GM23338 (cell line): ENCODE measurements around the gene NSD1. TPM values are rescaled to one million over a fixed set of nuclear protein-coding genes. Genes with fewer than 3 reads are reported as not detected.

ENCODE experiments used
- ATAC-seq: fragments of 200-7000 bp; cut with Tn5 transposase; 3 replicates; pipeline ENCODE4 v1.9.1; 2020
- DNase-seq: peaks from one replicate; pipeline ENCODE4 v3.0.0-alpha.2; 2015; ENCODE audit warnings: low spot score
- H2AFZ ChIP-seq: fragments of 200-600 bp; sonication (generic); 2 replicates; pipeline ENCODE4 v1.8.0; 2016; ENCODE audit warnings: antibody characterized with exemption, mild to moderate bottlenecking, moderate library complexity
- H3F3A ChIP-seq: fragments of 200-600 bp; sonication (generic); replicated peaks from 2 replicates; pipeline ENCODE4 v1.8.0; 2017; ENCODE audit warnings: antibody characterized with exemption, mixed run types, low read depth
- H3K27ac ChIP-seq: fragments of 200-600 bp; sonication (generic); 2 replicates; pipeline ENCODE4 v1.6.1; 2016; ENCODE audit warnings: low read depth
- H3K27me3 ChIP-seq: fragments of 200-600 bp; sonication (generic); 2 replicates; pipeline ENCODE4 v1.8.0; 2016; ENCODE audit warnings: mild to moderate bottlenecking, mixed run types, moderate library complexity; ENCODE audit not compliant: insufficient read depth
- H3K36me3 ChIP-seq: fragments of 200-600 bp; sonication (generic); 2 replicates; pipeline ENCODE4 v1.8.0; 2016; ENCODE audit warnings: mild to moderate bottlenecking; ENCODE audit not compliant: insufficient read depth
- H3K4me1 ChIP-seq: fragments of 200-600 bp; sonication (generic); 2 replicates; pipeline ENCODE4 v1.8.0; 2016; ENCODE audit warnings: mild to moderate bottlenecking, moderate library complexity; ENCODE audit not compliant: insufficient read depth
- H3K4me2 ChIP-seq: fragments of 200-600 bp; sonication (generic); 2 replicates; pipeline ENCODE4 v1.7.1; 2017; ENCODE audit warnings: mixed run types
- H3K4me3 ChIP-seq: fragments of 200-600 bp; sonication (generic); 2 replicates; pipeline ENCODE4 v1.6.1; 2016; ENCODE audit warnings: mixed run types
- H3K79me2 ChIP-seq: fragments of 200-600 bp; sonication (generic); replicated peaks from 2 replicates; pipeline ENCODE4 v1.8.0; 2017; ENCODE audit warnings: mild to moderate bottlenecking; ENCODE audit not compliant: insufficient read depth
- H3K9me2 ChIP-seq: fragments of 200-600 bp; sonication (generic); 2 replicates; pipeline ENCODE4 v1.8.0; 2017; ENCODE audit not compliant: insufficient read depth
- H4K20me1 ChIP-seq: fragments of 200-600 bp; sonication (generic); replicated peaks from 2 replicates; pipeline ENCODE4 v1.8.0; 2017; ENCODE audit warnings: mild to moderate bottlenecking; ENCODE audit not compliant: insufficient read depth
- H3K27ac Mint-ChIP-seq: 2 replicates; pipeline ENCODE4 v1.8.0; 2020; ENCODE audit warnings: inconsistent platforms, mild to moderate bottlenecking, moderate library complexity, mixed read lengths
- H3K27me3 Mint-ChIP-seq: 3 replicates; pipeline ENCODE4 v1.8.0; 2022; ENCODE audit warnings: low read depth, mild to moderate bottlenecking, moderate library complexity, mixed read lengths, inconsistent platforms; ENCODE audit not compliant: insufficient read depth, poor library complexity
- H3K36me3 Mint-ChIP-seq: 3 replicates; pipeline ENCODE4 v1.8.0; 2021; ENCODE audit warnings: low read depth, mild to moderate bottlenecking, inconsistent platforms, moderate library complexity, mixed read lengths
- H3K4me1 Mint-ChIP-seq: 3 replicates; pipeline ENCODE4 v1.8.0; 2020; ENCODE audit warnings: mild to moderate bottlenecking, inconsistent platforms, mixed read lengths
- H3K4me3 Mint-ChIP-seq: 3 replicates; pipeline ENCODE4 v1.8.0; 2021; ENCODE audit warnings: moderate library complexity, mild to moderate bottlenecking, inconsistent platforms, mixed read lengths
- H3K9me3 Mint-ChIP-seq: 3 replicates; pipeline ENCODE4 v1.8.0; 2020; ENCODE audit warnings: moderate library complexity, mild to moderate bottlenecking, inconsistent platforms, mixed read lengths
- CREB1 ChIP-seq: fragments of 250-450 bp; sonication (Bioruptor Pico); IDR thresholded peaks from 2 replicates; pipeline ENCODE4 v1.5.0; 2020; ENCODE audit warnings: low read depth, mild to moderate bottlenecking, moderate library complexity
- EZH2 ChIP-seq: fragments of 200-600 bp; sonication (generic); IDR thresholded peaks from one replicate; pipeline ENCODE4 v1.8.0; 2017; ENCODE audit warnings: antibody characterized with exemption, mild to moderate bottlenecking, low read depth; ENCODE audit not compliant: unreplicated experiment
- EZH2phosphoT487 ChIP-seq: fragments of 200-600 bp; sonication (generic); IDR thresholded peaks from one replicate; pipeline ENCODE4 v1.8.1; 2018; ENCODE audit warnings: antibody characterized with exemption; ENCODE audit not compliant: unreplicated experiment
- JUNB ChIP-seq: IDR thresholded peaks from one replicate; pipeline ENCODE4 v1.6.1; 2016; ENCODE audit warnings: antibody characterized with exemption; ENCODE audit not compliant: unreplicated experiment
- NANOG ChIP-seq: IDR thresholded peaks from 2 replicates; pipeline ENCODE4 v1.6.1; 2016; ENCODE audit warnings: antibody characterized with exemption, borderline replicate concordance
- POLR2AphosphoS5 ChIP-seq: IDR thresholded peaks from 2 replicates; pipeline ENCODE4 v1.6.1; 2016; ENCODE audit warnings: antibody characterized with exemption, low read depth
- STAT1 ChIP-seq: IDR thresholded peaks from one replicate; pipeline ENCODE4 v1.6.1; 2016; ENCODE audit warnings: antibody characterized with exemption; ENCODE audit not compliant: unreplicated experiment
- ZNF114 ChIP-seq: fragments of 250-450 bp; sonication (Bioruptor Pico); IDR thresholded peaks from 2 replicates; pipeline ENCODE4 v1.5.0; 2020; ENCODE audit warnings: mild to moderate bottlenecking, moderate library complexity
- ZNF331 ChIP-seq: fragments of 250-450 bp; sonication (Bioruptor Pico); IDR thresholded peaks from 2 replicates; pipeline ENCODE4 v1.5.0; 2020; ENCODE audit warnings: low read depth, mild to moderate bottlenecking, moderate library complexity
- polyA plus RNA-seq: library from polyadenylated mRNA; unstranded; fragments of >200 nt; fragmentation: Nextera tagmentation; extraction: Ambion mirVana; gene quantifications from 2 replicates; pipeline ENCODE4 v1.2.1, GENCODE V29; 2016
- total RNA-seq: library from RNA; depleted of rRNA; stranded (reverse); fragments of >200 nt; shearing (Covaris generic); gene quantifications from 2 replicates; pipeline ENCODE4 v1.2.3, GENCODE V29; 2014
- TF ChIP-seq, protein P1 (sequence below), 2 experiments: fragments of 200-600 bp in 1 of 2; sonication (generic) in 1 of 2; conservative IDR thresholded peaks; 2 replicates each; pipeline versions ENCODE4 v1.5.1 to v1.6.1; 2016 to 2017; ENCODE audit warnings: antibody characterized with exemption in 2 of 2, low read depth in 2 of 2, mild to moderate bottlenecking in 2 of 2, moderate library complexity in 1 of 2
- TF ChIP-seq, protein P2 (sequence below): IDR thresholded peaks from 2 replicates; pipeline ENCODE4 v1.6.1; 2016; ENCODE audit warnings: antibody characterized with exemption
- TF ChIP-seq, protein P3 (sequence below): IDR thresholded peaks from one replicate; pipeline ENCODE4 v1.6.1; 2018; ENCODE audit warnings: antibody characterized with exemption; ENCODE audit not compliant: unreplicated experiment
- TF ChIP-seq, protein P4 (sequence below): fragments of 250-450 bp; sonication (Bioruptor Pico); IDR thresholded peaks from 2 replicates; pipeline ENCODE4 v1.5.0; 2020; ENCODE audit warnings: mild to moderate bottlenecking, moderate library complexity

Gene NSD1
- total and polyA plus RNA-seq, 2 experiments from 2014 or later, result 96.4 to 106 TPM

DNA sequence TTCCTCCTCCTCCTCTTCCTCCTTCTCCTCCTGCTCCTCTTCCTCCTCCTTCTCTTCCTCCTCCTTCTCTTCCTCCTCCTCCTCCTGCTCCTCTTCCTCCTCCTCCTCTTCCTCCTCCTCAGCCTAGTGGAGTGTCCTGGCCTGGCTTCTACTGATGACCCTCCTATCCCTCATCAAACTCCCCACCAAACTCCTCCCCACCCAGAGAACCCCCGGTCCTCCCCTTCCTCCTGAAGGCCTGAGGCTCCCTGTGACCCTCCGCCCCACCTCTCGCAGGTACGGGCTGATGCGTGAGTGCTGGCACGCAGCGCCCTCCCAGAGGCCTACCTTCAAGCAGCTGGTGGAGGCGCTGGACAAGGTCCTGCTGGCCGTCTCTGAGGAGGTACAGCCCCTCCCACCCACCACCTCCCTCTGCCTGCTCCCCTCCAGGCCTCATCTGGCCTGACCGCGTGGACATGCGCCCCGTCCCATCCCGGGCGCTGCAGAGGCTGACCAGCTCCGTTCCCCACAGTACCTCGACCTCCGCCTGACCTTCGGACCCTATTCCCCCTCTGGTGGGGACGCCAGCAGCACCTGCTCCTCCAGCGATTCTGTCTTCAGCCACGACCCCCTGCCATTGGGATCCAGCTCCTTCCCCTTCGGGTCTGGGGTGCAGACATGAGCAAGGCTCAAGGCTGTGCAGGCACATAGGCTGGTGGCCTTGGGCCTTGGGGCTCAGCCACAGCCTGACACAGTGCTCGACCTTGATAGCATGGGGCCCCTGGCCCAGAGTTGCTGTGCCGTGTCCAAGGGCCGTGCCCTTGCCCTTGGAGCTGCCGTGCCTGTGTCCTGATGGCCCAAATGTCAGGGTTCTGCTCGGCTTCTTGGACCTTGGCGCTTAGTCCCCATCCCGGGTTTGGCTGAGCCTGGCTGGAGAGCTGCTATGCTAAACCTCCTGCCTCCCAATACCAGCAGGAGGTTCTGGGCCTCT is 36.3 kb upstream of the NSD1 start:
- TF ChIP-seq EZH2 (no peak), NANOG (no peak), STAT1 (no peak), EZH2phosphoT487 (no peak), ZNF331 (no peak), CREB1 (CRISPR knock-in tag) (no peak), ZNF114 (CRISPR knock-in tag) (no peak), POLR2AphosphoS5 (no peak), JUNB (no peak)
- TF ChIP-seq, protein P1, sequence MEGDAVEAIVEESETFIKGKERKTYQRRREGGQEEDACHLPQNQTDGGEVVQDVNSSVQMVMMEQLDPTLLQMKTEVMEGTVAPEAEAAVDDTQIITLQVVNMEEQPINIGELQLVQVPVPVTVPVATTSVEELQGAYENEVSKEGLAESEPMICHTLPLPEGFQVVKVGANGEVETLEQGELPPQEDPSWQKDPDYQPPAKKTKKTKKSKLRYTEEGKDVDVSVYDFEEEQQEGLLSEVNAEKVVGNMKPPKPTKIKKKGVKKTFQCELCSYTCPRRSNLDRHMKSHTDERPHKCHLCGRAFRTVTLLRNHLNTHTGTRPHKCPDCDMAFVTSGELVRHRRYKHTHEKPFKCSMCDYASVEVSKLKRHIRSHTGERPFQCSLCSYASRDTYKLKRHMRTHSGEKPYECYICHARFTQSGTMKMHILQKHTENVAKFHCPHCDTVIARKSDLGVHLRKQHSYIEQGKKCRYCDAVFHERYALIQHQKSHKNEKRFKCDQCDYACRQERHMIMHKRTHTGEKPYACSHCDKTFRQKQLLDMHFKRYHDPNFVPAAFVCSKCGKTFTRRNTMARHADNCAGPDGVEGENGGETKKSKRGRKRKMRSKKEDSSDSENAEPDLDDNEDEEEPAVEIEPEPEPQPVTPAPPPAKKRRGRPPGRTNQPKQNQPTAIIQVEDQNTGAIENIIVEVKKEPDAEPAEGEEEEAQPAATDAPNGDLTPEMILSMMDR (conservative IDR thresholded peaks at IDR 0.05; ENCODE audit: low read depth in 2 of 2), result no peak
- TF ChIP-seq, protein P2, sequence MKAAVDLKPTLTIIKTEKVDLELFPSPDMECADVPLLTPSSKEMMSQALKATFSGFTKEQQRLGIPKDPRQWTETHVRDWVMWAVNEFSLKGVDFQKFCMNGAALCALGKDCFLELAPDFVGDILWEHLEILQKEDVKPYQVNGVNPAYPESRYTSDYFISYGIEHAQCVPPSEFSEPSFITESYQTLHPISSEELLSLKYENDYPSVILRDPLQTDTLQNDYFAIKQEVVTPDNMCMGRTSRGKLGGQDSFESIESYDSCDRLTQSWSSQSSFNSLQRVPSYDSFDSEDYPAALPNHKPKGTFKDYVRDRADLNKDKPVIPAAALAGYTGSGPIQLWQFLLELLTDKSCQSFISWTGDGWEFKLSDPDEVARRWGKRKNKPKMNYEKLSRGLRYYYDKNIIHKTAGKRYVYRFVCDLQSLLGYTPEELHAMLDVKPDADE, result no peak
- TF ChIP-seq, protein P3, sequence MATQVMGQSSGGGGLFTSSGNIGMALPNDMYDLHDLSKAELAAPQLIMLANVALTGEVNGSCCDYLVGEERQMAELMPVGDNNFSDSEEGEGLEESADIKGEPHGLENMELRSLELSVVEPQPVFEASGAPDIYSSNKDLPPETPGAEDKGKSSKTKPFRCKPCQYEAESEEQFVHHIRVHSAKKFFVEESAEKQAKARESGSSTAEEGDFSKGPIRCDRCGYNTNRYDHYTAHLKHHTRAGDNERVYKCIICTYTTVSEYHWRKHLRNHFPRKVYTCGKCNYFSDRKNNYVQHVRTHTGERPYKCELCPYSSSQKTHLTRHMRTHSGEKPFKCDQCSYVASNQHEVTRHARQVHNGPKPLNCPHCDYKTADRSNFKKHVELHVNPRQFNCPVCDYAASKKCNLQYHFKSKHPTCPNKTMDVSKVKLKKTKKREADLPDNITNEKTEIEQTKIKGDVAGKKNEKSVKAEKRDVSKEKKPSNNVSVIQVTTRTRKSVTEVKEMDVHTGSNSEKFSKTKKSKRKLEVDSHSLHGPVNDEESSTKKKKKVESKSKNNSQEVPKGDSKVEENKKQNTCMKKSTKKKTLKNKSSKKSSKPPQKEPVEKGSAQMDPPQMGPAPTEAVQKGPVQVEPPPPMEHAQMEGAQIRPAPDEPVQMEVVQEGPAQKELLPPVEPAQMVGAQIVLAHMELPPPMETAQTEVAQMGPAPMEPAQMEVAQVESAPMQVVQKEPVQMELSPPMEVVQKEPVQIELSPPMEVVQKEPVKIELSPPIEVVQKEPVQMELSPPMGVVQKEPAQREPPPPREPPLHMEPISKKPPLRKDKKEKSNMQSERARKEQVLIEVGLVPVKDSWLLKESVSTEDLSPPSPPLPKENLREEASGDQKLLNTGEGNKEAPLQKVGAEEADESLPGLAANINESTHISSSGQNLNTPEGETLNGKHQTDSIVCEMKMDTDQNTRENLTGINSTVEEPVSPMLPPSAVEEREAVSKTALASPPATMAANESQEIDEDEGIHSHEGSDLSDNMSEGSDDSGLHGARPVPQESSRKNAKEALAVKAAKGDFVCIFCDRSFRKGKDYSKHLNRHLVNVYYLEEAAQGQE, result no peak
- TF ChIP-seq, protein P4, sequence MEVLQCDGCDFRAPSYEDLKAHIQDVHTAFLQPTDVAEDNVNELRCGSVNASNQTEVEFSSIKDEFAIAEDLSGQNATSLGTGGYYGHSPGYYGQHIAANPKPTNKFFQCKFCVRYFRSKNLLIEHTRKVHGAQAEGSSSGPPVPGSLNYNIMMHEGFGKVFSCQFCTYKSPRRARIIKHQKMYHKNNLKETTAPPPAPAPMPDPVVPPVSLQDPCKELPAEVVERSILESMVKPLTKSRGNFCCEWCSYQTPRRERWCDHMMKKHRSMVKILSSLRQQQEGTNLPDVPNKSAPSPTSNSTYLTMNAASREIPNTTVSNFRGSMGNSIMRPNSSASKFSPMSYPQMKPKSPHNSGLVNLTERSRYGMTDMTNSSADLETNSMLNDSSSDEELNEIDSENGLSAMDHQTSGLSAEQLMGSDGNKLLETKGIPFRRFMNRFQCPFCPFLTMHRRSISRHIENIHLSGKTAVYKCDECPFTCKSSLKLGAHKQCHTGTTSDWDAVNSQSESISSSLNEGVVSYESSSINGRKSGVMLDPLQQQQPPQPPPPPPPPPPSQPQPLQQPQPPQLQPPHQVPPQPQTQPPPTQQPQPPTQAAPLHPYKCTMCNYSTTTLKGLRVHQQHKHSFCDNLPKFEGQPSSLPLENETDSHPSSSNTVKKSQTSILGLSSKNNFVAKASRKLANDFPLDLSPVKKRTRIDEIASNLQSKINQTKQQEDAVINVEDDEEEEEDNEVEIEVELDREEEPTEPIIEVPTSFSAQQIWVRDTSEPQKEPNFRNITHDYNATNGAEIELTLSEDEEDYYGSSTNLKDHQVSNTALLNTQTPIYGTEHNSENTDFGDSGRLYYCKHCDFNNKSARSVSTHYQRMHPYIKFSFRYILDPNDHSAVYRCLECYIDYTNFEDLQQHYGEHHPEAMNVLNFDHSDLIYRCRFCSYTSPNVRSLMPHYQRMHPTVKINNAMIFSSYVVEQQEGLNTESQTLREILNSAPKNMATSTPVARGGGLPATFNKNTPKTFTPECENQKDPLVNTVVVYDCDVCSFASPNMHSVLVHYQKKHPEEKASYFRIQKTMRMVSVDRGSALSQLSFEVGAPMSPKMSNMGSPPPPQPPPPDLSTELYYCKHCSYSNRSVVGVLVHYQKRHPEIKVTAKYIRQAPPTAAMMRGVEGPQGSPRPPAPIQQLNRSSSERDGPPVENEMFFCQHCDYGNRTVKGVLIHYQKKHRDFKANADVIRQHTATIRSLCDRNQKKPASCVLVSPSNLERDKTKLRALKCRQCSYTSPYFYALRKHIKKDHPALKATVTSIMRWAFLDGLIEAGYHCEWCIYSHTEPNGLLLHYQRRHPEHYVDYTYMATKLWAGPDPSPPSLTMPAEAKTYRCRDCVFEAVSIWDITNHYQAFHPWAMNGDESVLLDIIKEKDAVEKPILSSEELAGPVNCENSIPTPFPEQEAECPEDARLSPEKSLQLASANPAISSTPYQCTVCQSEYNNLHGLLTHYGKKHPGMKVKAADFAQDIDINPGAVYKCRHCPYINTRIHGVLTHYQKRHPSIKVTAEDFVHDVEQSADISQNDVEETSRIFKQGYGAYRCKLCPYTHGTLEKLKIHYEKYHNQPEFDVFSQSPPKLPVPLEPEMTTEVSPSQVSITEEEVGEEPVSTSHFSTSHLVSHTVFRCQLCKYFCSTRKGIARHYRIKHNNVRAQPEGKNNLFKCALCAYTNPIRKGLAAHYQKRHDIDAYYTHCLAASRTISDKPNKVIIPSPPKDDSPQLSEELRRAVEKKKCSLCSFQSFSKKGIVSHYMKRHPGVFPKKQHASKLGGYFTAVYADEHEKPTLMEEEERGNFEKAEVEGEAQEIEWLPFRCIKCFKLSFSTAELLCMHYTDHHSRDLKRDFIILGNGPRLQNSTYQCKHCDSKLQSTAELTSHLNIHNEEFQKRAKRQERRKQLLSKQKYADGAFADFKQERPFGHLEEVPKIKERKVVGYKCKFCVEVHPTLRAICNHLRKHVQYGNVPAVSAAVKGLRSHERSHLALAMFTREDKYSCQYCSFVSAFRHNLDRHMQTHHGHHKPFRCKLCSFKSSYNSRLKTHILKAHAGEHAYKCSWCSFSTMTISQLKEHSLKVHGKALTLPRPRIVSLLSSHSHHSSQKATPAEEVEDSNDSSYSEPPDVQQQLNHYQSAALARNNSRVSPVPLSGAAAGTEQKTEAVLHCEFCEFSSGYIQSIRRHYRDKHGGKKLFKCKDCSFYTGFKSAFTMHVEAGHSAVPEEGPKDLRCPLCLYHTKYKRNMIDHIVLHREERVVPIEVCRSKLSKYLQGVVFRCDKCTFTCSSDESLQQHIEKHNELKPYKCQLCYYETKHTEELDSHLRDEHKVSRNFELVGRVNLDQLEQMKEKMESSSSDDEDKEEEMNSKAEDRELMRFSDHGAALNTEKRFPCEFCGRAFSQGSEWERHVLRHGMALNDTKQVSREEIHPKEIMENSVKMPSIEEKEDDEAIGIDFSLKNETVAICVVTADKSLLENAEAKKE (CRISPR knock-in tag), result no peak
- H3K4me3 ChIP-seq, result no peak overlapping the region
- H3K27me3 Mint-ChIP-seq, result peaks cover 12% of the 10 kb centered on the region
- no peak overlapping the region for H3K4me2 ChIP-seq
- H3K4me1 Mint-ChIP-seq, result peaks cover 19% of the 10 kb centered on the region
- H3K27ac Mint-ChIP-seq, result peak overlapping the region; percentile 48; the same call in 1 of the 2 replicates
- no peaks in the 10 kb centered on the region for H3K27me3 ChIP-seq
- peaks cover 22% of the 10 kb centered on the region for H3K36me3 Mint-ChIP-seq
- no peak overlapping the region for H3K27ac ChIP-seq
- ATAC-seq (no peak), DNase-seq (no peak)
- H3K79me2 ChIP-seq, result no peaks in the 10 kb centered on the region
- no peaks in the 10 kb centered on the region for H3K36me3 ChIP-seq
- 0 out of 2 replicates have a peak, but pooled peaks cover 8% of the 10 kb centered on the region for H3F3A ChIP-seq
- H3K9me2 ChIP-seq, result no peaks in the 10 kb centered on the region
- H4K20me1 ChIP-seq, result peaks cover 5% of the 10 kb centered on the region; the same call in 1 of the 2 replicates
- H3K4me1 ChIP-seq, result peaks cover 18% of the 10 kb centered on the region
- H3K4me3 Mint-ChIP-seq, result no peak overlapping the region
- H2AFZ ChIP-seq, result no peak overlapping the region
- H3K9me3 Mint-ChIP-seq, result no peaks in the 10 kb centered on the region
